ENCODE results near the gene IGSF1. TPM values are rescaled to one million over a fixed set of nuclear protein-coding genes. Genes with fewer than 3 reads are reported as not detected.
A peak's percentile ranks its signal among the peaks of the same experiment; 100 is the strongest.
"Not testable (repeated sequence)": the region's sequence is repeated elsewhere in the genome, so short reads cannot be mapped to it uniquely, and the experiment has no call there.

The IGSF1 gene
- total RNA-seq, 1 donor from 2014 or later: not detected

- no peak for DNase-seq (ENCODE audit: low read depth)
Observed at GRCh38 chrX:131270080-131270479, 19.0 kb downstream of the IGSF1 start.

- DNase-seq (ENCODE audit: low read depth): no peak
Observed at GRCh38 chrX:131264665-131265064, 24.4 kb downstream of the IGSF1 start.

GRCh38 chrX:131264053-131264452, 25.1 kb downstream of the IGSF1 start:
- DNase-seq (ENCODE audit: low read depth): no peak

GRCh38 chrX:131262738-131263679, 26.1 kb downstream of the IGSF1 start:
- peak; percentile 0 for DNase-seq (ENCODE audit: low read depth)

GRCh38 chrX:131262200-131262599, 26.9 kb downstream of the IGSF1 start:
- no peak for DNase-seq (ENCODE audit: low read depth)

GRCh38 chrX:131257367-131257766, 31.7 kb downstream of the IGSF1 start:
- no peak for DNase-seq (ENCODE audit: low read depth)

GRCh38 chrX:131250984-131251738, 37.9 kb downstream of the IGSF1 start:
- DNase-seq (ENCODE audit: low read depth): not testable (repeated sequence)

- DNase-seq (ENCODE audit: low read depth): no peak
Observed at GRCh38 chrX:131239057-131239456, 50.0 kb downstream of the IGSF1 start.

GRCh38 chrX:131237363-131237762, 51.7 kb downstream of the IGSF1 start:
- no peak for DNase-seq (ENCODE audit: low read depth)

- DNase-seq (ENCODE audit: low read depth): no peak
Observed at GRCh38 chrX:131235768-131236545, 53.1 kb downstream of the IGSF1 start.

GRCh38 chrX:131227608-131228007, 61.5 kb downstream of the IGSF1 start:
- no peak for DNase-seq (ENCODE audit: low read depth)

- DNase-seq (ENCODE audit: low read depth): no peak
Observed at GRCh38 chrX:131226591-131226990, 62.5 kb downstream of the IGSF1 start.

- DNase-seq (ENCODE audit: low read depth): no peak
Observed at GRCh38 chrX:131225078-131225477, 64.0 kb downstream of the IGSF1 start.

Other genes with a start within 250 kb of the IGSF1 start
- gene ARHGAP36, start 231.0 kb downstream of the IGSF1 start, total RNA-seq: not detected in 2 replicates

All from myocyte (in vitro differentiated cells).